ENCODE measurements around the gene TSNAX. TPM values are rescaled to one million over a fixed set of nuclear protein-coding genes. Genes with fewer than 3 reads are reported as not detected.

TSNAX gene
- total RNA-seq: 100 to 1,000 TPM in 1 of 2 donors, 10 to 100 TPM in 1; 96.6 to 108 TPM

GRCh38 chr1:231528172-231529029 is at the start of gene TSNAX:
Gene TSNAX, plus strand, starts transcription at chr1:231528669. Its CDS starts 142 bp downstream, at chr1:231528811.

Other genes starting within 250 kb of the TSNAX start
- gene EXOC8, start 190.8 kb upstream of the TSNAX start, total RNA-seq: 10 to 100 TPM; 21.3 to 23.0 TPM
- 10 to 100 TPM; 15.8 to 19.6 TPM for gene SPRTN, start 190.4 kb upstream of the TSNAX start, total RNA-seq
- 100 to 1,000 TPM in 1 of 2 donors, 10 to 100 TPM in 1; 86.3 to 198 TPM for gene EGLN1, start 106.4 kb upstream of the TSNAX start, total RNA-seq
- gene DISC1, start 98.1 kb downstream of the TSNAX start, total RNA-seq: 10 to 100 TPM; 15.1 to 18.3 TPM

All from melanocyte of skin (primary cell).